GM12878 (cell line): ENCODE results near the gene NFKBIA. TPM values are rescaled to one million over a fixed set of nuclear protein-coding genes. Genes with fewer than 3 reads are reported as not detected.

ENCODE experiments used
- ATAC-seq: fragments of 200-7000 bp; cut with Tn5 transposase; 3 replicates; pipeline ENCODE4 v1.9.1; 2020; ENCODE audit warnings: mild to moderate bottlenecking, moderate library complexity
- BruUV-seq: library from RNA; stranded (reverse); fragments of 400-500 nt; replicated peaks from 2 replicates; lab custom pipeline; 2021; lab: Mats Ljungman, UMichigan
- CTCF ChIA-PET: fragments of 300-600 bp; sonication (Branson Sonifier 250); formaldehyde crosslinking; extraction: SDS; loops from one replicate; lab custom pipeline; 2021; ENCODE audit warnings: inconsistent platforms; lab: Yijun Ruan, JAX
- POLR2A ChIA-PET: fragments of 350-600 bp; formaldehyde crosslinking; extraction: SDS; loops from one replicate; lab custom pipeline; 2021; ENCODE audit warnings: inconsistent platforms; lab: Charles Lee
- RAD21 ChIA-PET: fragments of 300-600 bp; sonication (Branson Sonifier 250); formaldehyde crosslinking; loops from one replicate; lab custom pipeline; 2023; ENCODE audit warnings: antibody characterized with exemption; ENCODE audit not compliant: unreplicated experiment; lab: Charles Lee
- SMC1A ChIA-PET: fragments of 300-600 bp; sonication (Branson Sonifier 250); formaldehyde crosslinking; loops from one replicate; lab custom pipeline; 2023; ENCODE audit not compliant: unreplicated experiment, uncharacterized antibody; lab: Charles Lee
- DNase-seq: peaks from one replicate; pipeline ENCODE4 v3.0.0-alpha.2; 2011; ENCODE audit warnings: low read depth, low spot score
- FAIRE-seq: peaks from 3 replicates; lab custom pipeline; 2011; peaks lifted over from hg19 to GRCh38; lab: Jason Lieb, UNC
- H2AFZ ChIP-seq: 2 replicates; pipeline ENCODE4 v1.6.0; 2011; ENCODE audit warnings: low read depth, low read length, control low read depth; ENCODE audit not compliant: control insufficient read depth
- H3K27ac ChIP-seq: 2 replicates; pipeline ENCODE4 v1.5.1; 2011; ENCODE audit warnings: control low read depth; ENCODE audit not compliant: control insufficient read depth, insufficient read depth
- H3K27me3 ChIP-seq, 2 experiments: replicated peaks in 1 of 2; 2 replicates each; pipeline versions ENCODE4 v1.6.0 to v1.6.1; 2011; ENCODE audit warnings: low read length in 1 of 2; ENCODE audit not compliant: control insufficient read depth in 2 of 2, insufficient read depth in 2 of 2
- H3K36me3 ChIP-seq, 2 experiments: 2 replicates each; pipeline ENCODE4 v1.5.1; 2011; ENCODE audit warnings: low read length in 1 of 2; ENCODE audit not compliant: control insufficient read depth in 2 of 2, insufficient read depth in 2 of 2
- H3K4me1 ChIP-seq: 2 replicates; pipeline ENCODE4 v1.6.1; 2011; ENCODE audit warnings: mild to moderate bottlenecking, low read length, moderate library complexity, mixed read lengths; ENCODE audit not compliant: control insufficient read depth, insufficient read depth
- H3K4me2 ChIP-seq: 2 replicates; pipeline ENCODE4 v1.6.0; 2011; ENCODE audit warnings: control low read depth; ENCODE audit not compliant: control insufficient read depth, insufficient read depth
- H3K4me3 ChIP-seq: fragments of 200-600 bp; sonication (generic); 2 replicates; pipeline ENCODE4 v1.5.1; 2016
- H3K79me2 ChIP-seq: 2 replicates; pipeline ENCODE4 v1.6.0; 2011; ENCODE audit warnings: low read length; ENCODE audit not compliant: control insufficient read depth, insufficient read depth
- H3K9ac ChIP-seq: 2 replicates; pipeline ENCODE4 v1.8.0; 2011; ENCODE audit warnings: low read length, control low read depth, mixed read lengths; ENCODE audit not compliant: control insufficient read depth, insufficient read depth
- H3K9me3 ChIP-seq: replicated peaks from 3 replicates; pipeline ENCODE4 v1.5.1; 2011; ENCODE audit warnings: mild to moderate bottlenecking, low read length; ENCODE audit not compliant: control insufficient read depth, insufficient read depth
- H4K20me1 ChIP-seq: 2 replicates; pipeline ENCODE4 v1.6.0; 2011; ENCODE audit not compliant: control insufficient read depth, insufficient read depth
- BHLHE40 ChIP-seq, 2 experiments: fragments of 450-650 bp in 1 of 2; IDR thresholded peaks; 2 replicates each; pipeline ENCODE4 v1.6.1; 2011 to 2017; ENCODE audit warnings: low read depth in 2 of 2, borderline replicate concordance in 1 of 2, improper control_type of control experiment in 1 of 2, low read length in 1 of 2, mild to moderate bottlenecking in 1 of 2
- CBX3 ChIP-seq: fragments of 200-600 bp; sonication (generic); IDR thresholded peaks from 2 replicates; pipeline ENCODE4 v1.6.1; 2016; ENCODE audit warnings: low read depth, borderline replicate concordance
- CTCF ChIP-seq, 3 experiments: IDR thresholded peaks in 2 of 3; conservative IDR thresholded peaks in 1 of 3; 2 replicates each; pipeline ENCODE4 v1.5.1; 2011; ENCODE audit warnings: low read depth in 3 of 3, low read length in 3 of 3, mild to moderate bottlenecking in 3 of 3, control low read depth in 2 of 3, moderate library complexity in 2 of 3, inconsistent platforms in 1 of 3, mixed read lengths in 1 of 3; ENCODE audit not compliant: control insufficient read depth in 2 of 3, insufficient read depth in 1 of 3; ENCODE audit errors: extremely low read depth in 1 of 3
- GABPA ChIP-seq: IDR thresholded peaks from 2 replicates; pipeline ENCODE4 v1.6.1; 2014; ENCODE audit warnings: antibody characterized with exemption, low read depth, mild to moderate bottlenecking, inconsistent platforms
- LARP7 ChIP-seq: fragments of 450-650 bp; IDR thresholded peaks from 2 replicates; pipeline ENCODE4 v1.6.1; 2017; ENCODE audit warnings: mild to moderate bottlenecking
- RCOR1 ChIP-seq: conservative IDR thresholded peaks from 2 replicates; pipeline ENCODE4 v1.6.1; 2012; ENCODE audit warnings: low read depth, low read length, improper control_type of control experiment
- REST ChIP-seq: IDR thresholded peaks from 2 replicates; pipeline ENCODE4 v1.6.1; 2012; ENCODE audit warnings: mild to moderate bottlenecking, low read depth, low read length
- SKIL ChIP-seq: fragments of 450-650 bp; IDR thresholded peaks from 2 replicates; pipeline ENCODE4 v1.6.1; 2017; ENCODE audit warnings: mild to moderate bottlenecking, low read depth, inconsistent platforms; ENCODE audit not compliant: poor library complexity, severe bottlenecking
- ZBTB4 ChIP-seq: fragments of 450-650 bp; formaldehyde crosslinking; IDR thresholded peaks from 2 replicates; pipeline ENCODE4 v1.4.0; 2022; ENCODE audit warnings: mild to moderate bottlenecking, moderate library complexity
- WGBS: methylation state at CpG from one replicate; pipeline ENCODE4 v1.1.6; 2016; ENCODE audit warnings: low lambda C conversion rate; ENCODE audit not compliant: insufficient replicate concordance, insufficient coverage; ENCODE audit errors: missing lambda C conversion rate; 5-methylcytosine and 5-hydroxymethylcytosine counted together
- in situ Hi-C: fragments of 300-500 bp; cut with MboI; formaldehyde crosslinking; loops from 9 replicates; pipeline ENCODE4 v1.14.3; 2018; ENCODE audit warnings: mixed read lengths
- intact Hi-C: fragments of 100-400 bp; cut with micrococcal nuclease; formaldehyde crosslinking; loops from one replicate; pipeline ENCODE4 v1.14.2; 2022; ENCODE audit not compliant: unreplicated experiment
- polyA plus RNA-seq, 11 experiments: library from polyadenylated mRNA; depleted of rRNA in 4 of 11; unstranded in 6 of 11; stranded (reverse) in 5 of 11; fragments of >200 nt; fragmentation: Nextera tagmentation in 4 of 11; fragmentation: Illumina TruSeq in 1 of 11; extraction: Ambion mirVana in 4 of 11; extraction: Trizol in 1 of 11; gene quantifications; 1 replicate in 1 of 11; 2 replicates in 10 of 11; pipeline versions ENCODE4 v1.2.1 to v1.2.3, GENCODE V29; 2011 to 2016; ENCODE audit warnings: inconsistent platforms in 2 of 11, missing spikeins in 2 of 11, low read depth in 1 of 11
- total RNA-seq, 4 experiments: library from RNA; depleted of rRNA in 3 of 4; stranded (reverse); fragments of >200 nt in 3 of 4; fragmentation: Illumina TruSeq in 1 of 4; extraction: Trizol in 1 of 4; gene quantifications; 2 replicates each; pipeline versions ENCODE4 v1.2.1 to v1.2.3, GENCODE V29; 2013 to 2021
- TF ChIP-seq, protein P1 (sequence below): IDR thresholded peaks from 2 replicates; pipeline ENCODE4 v1.6.1; 2012; ENCODE audit warnings: low read depth, low read length, improper control_type of control experiment

Gene NFKBIA
- total and polyA plus RNA-seq, 10 of the 15 experiments (the other 5 are each of a cell fraction or from before 2014, with no cell fraction given) = 123 to 419 (median 267) TPM

DNA sequence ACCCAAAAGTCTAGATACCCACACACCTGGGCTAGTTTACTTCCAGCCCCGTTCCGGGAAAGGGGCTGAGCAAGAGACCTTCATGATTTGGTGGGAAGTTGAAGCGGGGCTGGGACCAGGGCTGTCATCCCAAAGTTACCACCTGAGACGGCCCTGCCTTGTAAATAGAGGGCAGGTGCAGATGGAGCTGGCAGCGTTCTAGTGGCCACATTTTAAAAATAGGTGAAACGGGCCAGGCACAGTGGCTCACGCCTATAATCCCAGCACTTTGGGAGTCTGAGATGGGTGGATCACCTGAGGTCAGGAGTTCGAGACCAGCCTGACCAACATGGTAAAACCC, 43.4 kb downstream of the NFKBIA start:
- WGBS = 51% methylated on average over 8 of the region's 8 CpGs
- no peak overlapping the region for H3K27ac ChIP-seq
- ATAC-seq (no peak), FAIRE-seq (no peak), DNase-seq (no peak)
- intact Hi-C loops = no loop called here
- no peaks in the 10 kb centered on the region for H3K27me3 ChIP-seq
- H3K4me3 ChIP-seq = no peak overlapping the region
- ChIA-PET RAD21 (interaction anchor here (1.0 to 2.4 kb wide), 4 partner anchors 29 to 75 kb away, joined by 3 to 8 read pairs (median 4); partner anchors contain the start of gene NFKBIA), CTCF (no interaction called here), POLR2A (interaction anchor here (1.8 to 2.3 kb wide), 2 partner anchors 14 to 61 kb away, joined by 4 to 9 read pairs; no protein-coding TSS in a partner anchor), SMC1A (interaction anchor here (0.7 kb wide), 1 partner anchor 430 kb away, joined by 3 read pairs; no protein-coding TSS in a partner anchor)
- no peaks in the 10 kb centered on the region; a peak in 1 of 4 replicates for H3K36me3 ChIP-seq
- peaks cover 25% of the 10 kb centered on the region for H3K4me1 ChIP-seq
- H3K79me2 ChIP-seq = no peaks in the 10 kb centered on the region
- no peaks in the 10 kb centered on the region for H4K20me1 ChIP-seq
- no peak overlapping the region for H2AFZ ChIP-seq
- in situ Hi-C loops = no loop called here
- no peaks in the 10 kb centered on the region for H3K9me3 ChIP-seq
- H3K4me2 ChIP-seq = no peak overlapping the region
- BruUV-seq = no TSS peak
- no peak overlapping the region for H3K9ac ChIP-seq
- TF ChIP-seq CBX3 (no peak), GABPA (no peak), SKIL (no peak), LARP7 (no peak), REST (no peak), BHLHE40 (IDR thresholded peaks at IDR 0.05; ENCODE audit: borderline replicate concordance in 1 of 2, low read depth in 2 of 2, low read length in 1 of 2) (no peak), ZBTB4 (CRISPR knock-in tag) (no peak), RCOR1 (no peak), CTCF (IDR thresholded peaks at IDR 0.05 in 2 of 3, conservative IDR thresholded peaks at IDR 0.05 in 1 of 3; ENCODE audit: control insufficient read depth in 2 of 3, extremely low read depth in 1 of 3, insufficient read depth in 1 of 3, low read depth in 3 of 3, low read length in 3 of 3) (no peak)
- TF ChIP-seq, protein P1, sequence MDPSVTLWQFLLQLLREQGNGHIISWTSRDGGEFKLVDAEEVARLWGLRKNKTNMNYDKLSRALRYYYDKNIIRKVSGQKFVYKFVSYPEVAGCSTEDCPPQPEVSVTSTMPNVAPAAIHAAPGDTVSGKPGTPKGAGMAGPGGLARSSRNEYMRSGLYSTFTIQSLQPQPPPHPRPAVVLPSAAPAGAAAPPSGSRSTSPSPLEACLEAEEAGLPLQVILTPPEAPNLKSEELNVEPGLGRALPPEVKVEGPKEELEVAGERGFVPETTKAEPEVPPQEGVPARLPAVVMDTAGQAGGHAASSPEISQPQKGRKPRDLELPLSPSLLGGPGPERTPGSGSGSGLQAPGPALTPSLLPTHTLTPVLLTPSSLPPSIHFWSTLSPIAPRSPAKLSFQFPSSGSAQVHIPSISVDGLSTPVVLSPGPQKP = no peak
